ENCODE results near the gene BIN1.
A peak's percentile ranks its signal among the peaks of the same experiment; 100 is the strongest.

Gene BIN1

GRCh38 chr2:127084611-127085316 lies 22.2 kb downstream of the BIN1 start:
- no peak for TF ChIP-seq CTCF (IDR thresholded peaks at IDR 0.05; ENCODE audit: low read depth, low read length)
- H3K4me3 ChIP-seq (ENCODE audit: low read depth, low read length): no peak overlapping the region
- in situ Hi-C loops (cut with HindIII; ENCODE audit: low sequenced_read_pairs): no loop called here
- DNase-seq (ENCODE audit: low read depth, low spot score): peak; percentile 37

- H3K4me3 ChIP-seq (ENCODE audit: low read depth, low read length): no peak overlapping the region
- in situ Hi-C loops (cut with HindIII; ENCODE audit: low sequenced_read_pairs): no loop called here
- DNase-seq (ENCODE audit: low read depth, low spot score): peak; percentile 94
- no peak for TF ChIP-seq CTCF (IDR thresholded peaks at IDR 0.05; ENCODE audit: low read depth, low read length)
Measured at GRCh38 chr2:127083819-127084503, 23.0 kb downstream of the BIN1 start.

DNA sequence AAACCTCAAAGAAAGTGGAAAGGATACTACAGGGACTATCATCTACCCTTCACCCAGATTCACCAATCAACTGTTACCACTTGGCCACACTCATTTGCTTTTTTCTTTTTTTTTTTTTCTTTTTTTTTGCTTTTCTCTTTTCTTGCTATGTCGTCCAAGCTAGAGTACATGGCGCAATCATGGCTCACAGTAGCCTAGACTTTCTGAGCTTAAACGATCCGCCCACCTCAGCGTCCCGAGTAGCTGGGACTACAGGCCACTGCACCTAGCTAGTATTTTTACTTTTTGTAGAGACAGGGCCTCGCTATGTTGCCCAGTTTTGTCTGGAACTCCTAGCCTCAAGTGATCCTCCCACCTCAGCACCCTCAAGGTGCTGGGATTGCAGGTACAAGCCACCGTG lies 24.0 kb downstream of the BIN1 start:
- H3K4me3 ChIP-seq (ENCODE audit: low read depth, low read length): no peak overlapping the region
- DNase-seq (ENCODE audit: low read depth, low spot score): no peak
- in situ Hi-C loops (cut with HindIII; ENCODE audit: low sequenced_read_pairs): no loop called here
- no peak for TF ChIP-seq CTCF (IDR thresholded peaks at IDR 0.05; ENCODE audit: low read depth, low read length)

DNA sequence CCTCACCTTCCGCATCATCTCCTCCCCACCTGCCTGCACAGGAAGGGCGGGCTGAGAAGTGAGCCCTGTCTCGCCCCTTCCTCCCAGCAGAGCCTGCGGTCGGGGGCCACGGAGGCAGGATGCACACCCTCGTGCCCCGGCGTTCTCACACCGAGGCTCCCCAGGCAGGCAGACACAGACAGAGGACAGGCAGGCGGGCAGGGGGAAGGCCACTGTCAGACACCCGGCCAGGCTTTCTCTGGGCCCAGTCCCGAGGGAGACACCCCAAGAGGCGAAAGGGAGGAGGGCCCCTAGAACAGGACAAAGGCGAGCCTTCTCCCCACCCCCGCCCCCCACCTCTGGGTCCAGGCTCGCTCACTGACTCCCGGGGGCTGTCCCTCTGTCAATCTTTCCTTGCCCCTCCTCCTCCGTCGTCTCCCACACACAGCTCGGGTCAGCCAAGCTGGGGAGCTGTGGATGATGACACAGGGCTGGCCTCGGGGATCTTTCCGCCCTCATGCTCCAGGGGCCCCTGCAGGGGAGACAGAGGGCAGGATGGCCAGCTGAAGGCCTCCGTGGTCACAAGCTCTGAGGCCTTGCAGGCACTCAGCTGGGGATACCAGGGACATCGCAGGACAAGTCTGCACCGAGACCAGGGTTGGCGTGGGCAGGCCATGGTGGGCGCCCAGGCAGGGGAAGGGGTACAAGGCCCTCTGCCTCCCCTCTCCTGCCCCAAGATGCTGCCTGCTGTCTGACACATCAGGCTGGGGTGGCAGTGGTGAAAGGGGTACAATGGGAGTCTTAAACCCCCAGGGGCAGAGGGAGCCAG lies 24.9 kb downstream of the BIN1 start:
- H3K4me3 ChIP-seq (ENCODE audit: low read depth, low read length): no peak overlapping the region
- in situ Hi-C loops (cut with HindIII; ENCODE audit: low sequenced_read_pairs): no loop called here
- no peak for TF ChIP-seq CTCF (IDR thresholded peaks at IDR 0.05; ENCODE audit: low read depth, low read length)
- DNase-seq (ENCODE audit: low read depth, low spot score): no peak

DNA sequence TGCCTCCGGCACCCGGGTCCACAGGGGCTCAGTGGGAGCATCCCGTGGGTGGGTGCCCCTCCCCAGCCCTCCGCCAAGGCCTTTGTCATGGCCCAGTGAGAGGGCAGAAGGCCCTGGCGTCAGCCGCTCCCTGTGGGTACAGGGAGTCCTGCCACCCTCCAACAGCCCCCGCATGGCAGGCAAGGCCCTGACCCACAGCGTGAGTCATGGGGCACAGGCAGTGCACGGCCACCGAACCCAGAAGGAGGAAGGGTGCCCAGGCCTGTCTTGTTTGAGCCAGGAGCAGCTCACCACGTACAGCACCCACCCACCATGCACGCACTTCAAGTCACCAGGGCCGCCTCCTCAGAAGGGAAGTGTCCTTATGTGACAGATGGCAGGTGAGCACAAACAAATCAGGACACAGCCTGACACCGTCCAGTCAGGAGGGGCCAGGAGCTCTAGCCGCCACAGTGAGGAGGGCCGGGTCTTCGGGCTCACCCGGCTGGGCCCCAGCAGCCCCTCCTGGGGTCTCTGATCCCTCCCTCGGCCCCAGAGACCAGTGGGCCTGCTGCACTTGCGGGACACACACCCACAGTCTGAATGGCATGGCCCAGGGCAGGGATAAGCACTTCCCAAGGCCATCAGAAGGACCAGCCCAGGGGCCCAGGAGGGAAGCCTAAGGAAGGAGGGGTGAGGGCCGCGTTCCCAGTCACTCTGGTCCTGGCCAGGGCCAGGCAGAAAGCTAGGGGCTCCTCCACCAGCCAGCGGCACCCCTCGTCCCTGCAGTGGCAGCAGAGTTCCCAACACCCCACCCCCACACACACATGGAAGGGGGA lies 25.8 kb downstream of the BIN1 start:
- in situ Hi-C loops (cut with HindIII; ENCODE audit: low sequenced_read_pairs): no loop called here
- DNase-seq (ENCODE audit: low read depth, low spot score): no peak
- TF ChIP-seq CTCF (IDR thresholded peaks at IDR 0.05; ENCODE audit: low read depth, low read length): no peak
- H3K4me3 ChIP-seq (ENCODE audit: low read depth, low read length): no peak overlapping the region

Measured in astrocyte of the spinal cord (primary cell).